Effector memory CD8-positive, alpha-beta T cell (primary cell): ENCODE results near the gene TTC3.

ENCODE experiments used
- ATAC-seq: fragments of 150-1000 bp; cut with Tn5 transposase; replicated peaks from 2 replicates; pipeline ENCODE4 v1.10.0; 2021; ENCODE audit warnings: mild to moderate bottlenecking, moderate library complexity
- DNase-seq, 3 experiments: peaks; one replicate each; pipeline ENCODE4 v3.0.0; 2021
- H3K27ac Mint-ChIP-seq, 2 donors: one replicate each; pipeline ENCODE4 v1.8.0; 2022; ENCODE audit warnings: mild to moderate bottlenecking in 2 of 2, mixed read lengths in 2 of 2, moderate library complexity in 2 of 2
- H3K27me3 Mint-ChIP-seq, 2 donors: one replicate each; pipeline ENCODE4 v1.8.0; 2022; ENCODE audit warnings: mixed read lengths in 2 of 2
- H3K36me3 Mint-ChIP-seq: one replicate; pipeline ENCODE4 v1.8.0; 2022; ENCODE audit warnings: mild to moderate bottlenecking, moderate library complexity, mixed read lengths; ENCODE audit not compliant: insufficient read depth
- H3K4me1 Mint-ChIP-seq, 2 donors: one replicate each; pipeline ENCODE4 v1.8.0; 2022; ENCODE audit warnings: low read depth in 2 of 2, mixed read lengths in 2 of 2
- H3K4me3 Mint-ChIP-seq, 2 donors: one replicate each; pipeline ENCODE4 v1.8.0; 2022; ENCODE audit warnings: mild to moderate bottlenecking in 2 of 2, mixed read lengths in 2 of 2, moderate library complexity in 2 of 2
- H3K9me3 Mint-ChIP-seq, 2 donors: one replicate each; pipeline ENCODE4 v1.8.0; 2022; ENCODE audit warnings: mixed read lengths in 2 of 2

TTC3 gene

DNA sequence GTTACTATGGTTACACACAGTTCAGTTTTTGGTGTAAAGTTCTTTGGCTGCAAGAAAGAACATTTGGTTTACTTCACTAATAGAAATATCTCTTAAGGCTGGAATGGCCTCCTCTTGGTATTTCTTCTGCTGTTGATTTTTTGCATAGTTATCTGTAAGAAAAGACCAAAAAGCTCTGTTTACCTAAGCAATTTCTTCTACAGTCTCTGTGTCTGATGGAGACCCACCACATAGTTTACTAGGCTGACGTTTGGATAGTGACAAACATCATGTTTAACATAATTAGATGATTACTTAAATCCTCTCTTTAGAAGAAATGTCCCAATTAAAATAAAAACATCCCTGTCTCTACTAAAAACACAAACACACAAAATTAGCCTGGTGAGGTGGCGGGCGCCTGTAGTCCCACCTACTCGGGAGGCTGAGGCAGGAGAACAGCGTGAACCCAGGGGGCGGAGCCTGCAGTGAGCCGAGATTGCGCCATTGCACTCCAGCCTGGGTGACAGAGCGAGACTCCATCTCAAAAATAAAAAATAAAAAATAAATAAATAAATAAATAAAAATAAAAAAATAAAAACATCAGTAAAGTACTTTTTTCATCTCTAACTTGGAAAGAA lies 7.4 kb upstream of the TTC3 start:
- no peak overlapping the region for H3K27ac Mint-ChIP-seq
- H3K36me3 Mint-ChIP-seq = peaks cover 6% of the 10 kb centered on the region
- no peak overlapping the region for H3K4me3 Mint-ChIP-seq
- H3K27me3 Mint-ChIP-seq = no peaks in the 10 kb centered on the region
- H3K4me1 Mint-ChIP-seq = peaks cover 3 to 10% of the 10 kb centered on the region in 2 donors
- ATAC-seq = no peak
- peaks cover 0 to 2% of the 10 kb centered on the region in 2 donors for H3K9me3 Mint-ChIP-seq
- DNase-seq = no peak

DNA sequence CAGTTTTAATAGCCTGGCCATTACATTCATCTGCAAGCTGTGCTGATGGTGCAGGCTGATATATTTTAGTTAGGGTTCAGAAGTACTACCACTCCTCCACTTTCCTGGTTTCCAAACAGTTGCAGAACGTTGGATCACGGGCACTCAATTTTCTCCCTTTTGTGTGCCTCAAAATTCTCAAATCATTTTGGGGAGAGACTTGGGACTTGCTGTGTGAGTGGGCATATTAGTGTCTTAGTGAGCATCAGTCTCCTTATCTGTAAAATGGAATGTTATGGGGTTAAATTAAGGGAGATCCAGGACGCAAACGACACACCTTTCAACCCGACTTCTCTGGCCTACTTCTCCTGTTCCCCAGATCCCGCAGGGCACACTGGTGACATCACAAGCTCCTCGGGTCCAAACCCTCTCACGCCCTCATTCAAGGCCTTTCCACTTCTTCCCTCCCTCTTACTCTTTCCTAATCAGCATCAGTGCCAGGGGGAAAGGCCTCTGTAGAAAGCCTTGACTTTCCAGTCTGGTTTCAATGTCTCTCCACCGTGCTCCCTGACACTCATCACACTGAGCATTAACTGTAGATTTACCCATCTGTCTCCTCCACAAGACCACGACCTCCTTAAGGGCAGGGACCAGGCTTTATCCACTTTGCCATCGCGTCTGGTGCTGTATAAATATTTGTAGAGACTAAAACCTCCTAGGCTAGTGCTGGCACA lies 1.3 kb upstream of the TTC3 start:
- Mint-ChIP-seq H3K27ac (peak overlapping the region; percentile 96 to 97), H3K4me1 (peaks cover 23 to 39% of the 10 kb centered on the region in 2 donors), H3K27me3 (no peaks in the 10 kb centered on the region), H3K9me3 (peaks cover 0 to 2% of the 10 kb centered on the region in 2 donors), H3K36me3 (peaks cover 23% of the 10 kb centered on the region), H3K4me3 (peak overlapping the region; percentile 89 to 96)
- DNase-seq (peak in 1 of 3 experiments; percentile 3), ATAC-seq (no peak)

DNA sequence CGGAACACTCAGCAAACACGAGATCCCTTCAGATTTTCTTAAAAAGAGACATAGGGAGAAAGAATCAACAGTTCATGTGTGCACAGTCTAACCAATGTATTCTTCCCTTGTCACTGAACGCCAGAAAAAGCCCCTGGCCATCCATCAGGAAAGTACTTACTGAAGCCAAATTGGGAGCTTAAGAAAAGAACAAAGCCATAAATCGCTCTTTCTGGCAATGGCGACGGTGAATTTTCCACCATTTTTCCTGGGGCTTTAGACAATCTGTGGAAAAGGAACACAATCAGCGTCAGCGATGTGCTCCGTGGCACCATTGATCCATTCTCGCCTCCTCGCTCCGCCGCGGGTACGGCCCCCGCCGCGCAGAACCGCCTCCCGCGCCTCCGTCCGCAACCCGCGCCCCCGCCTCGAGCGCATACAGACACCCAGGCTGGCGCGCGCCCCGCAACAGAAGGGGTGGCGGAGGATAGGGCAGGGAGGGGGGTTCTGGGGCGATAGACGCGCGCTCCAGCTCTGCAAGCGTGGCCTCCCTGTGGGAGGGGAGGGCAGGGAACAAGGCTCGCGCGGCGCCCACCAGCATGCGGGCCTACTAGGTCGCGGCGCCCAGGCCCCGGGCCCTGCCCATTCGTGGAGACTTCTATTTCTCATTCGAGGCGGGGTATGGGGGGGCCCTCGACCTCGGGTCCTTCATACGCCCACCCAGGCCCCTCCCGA lies 623 bp upstream of the TTC3 start:
- peaks cover 0 to 2% of the 10 kb centered on the region in 2 donors for H3K9me3 Mint-ChIP-seq
- peaks cover 23 to 40% of the 10 kb centered on the region in 2 donors for H3K4me1 Mint-ChIP-seq
- H3K27ac Mint-ChIP-seq = peak overlapping the region; percentile 96 to 97
- peak overlapping the region; percentile 89 to 96 for H3K4me3 Mint-ChIP-seq
- H3K36me3 Mint-ChIP-seq = peaks cover 23% of the 10 kb centered on the region
- H3K27me3 Mint-ChIP-seq = no peaks in the 10 kb centered on the region
- DNase-seq (no peak), ATAC-seq (peak; percentile 48)

DNA sequence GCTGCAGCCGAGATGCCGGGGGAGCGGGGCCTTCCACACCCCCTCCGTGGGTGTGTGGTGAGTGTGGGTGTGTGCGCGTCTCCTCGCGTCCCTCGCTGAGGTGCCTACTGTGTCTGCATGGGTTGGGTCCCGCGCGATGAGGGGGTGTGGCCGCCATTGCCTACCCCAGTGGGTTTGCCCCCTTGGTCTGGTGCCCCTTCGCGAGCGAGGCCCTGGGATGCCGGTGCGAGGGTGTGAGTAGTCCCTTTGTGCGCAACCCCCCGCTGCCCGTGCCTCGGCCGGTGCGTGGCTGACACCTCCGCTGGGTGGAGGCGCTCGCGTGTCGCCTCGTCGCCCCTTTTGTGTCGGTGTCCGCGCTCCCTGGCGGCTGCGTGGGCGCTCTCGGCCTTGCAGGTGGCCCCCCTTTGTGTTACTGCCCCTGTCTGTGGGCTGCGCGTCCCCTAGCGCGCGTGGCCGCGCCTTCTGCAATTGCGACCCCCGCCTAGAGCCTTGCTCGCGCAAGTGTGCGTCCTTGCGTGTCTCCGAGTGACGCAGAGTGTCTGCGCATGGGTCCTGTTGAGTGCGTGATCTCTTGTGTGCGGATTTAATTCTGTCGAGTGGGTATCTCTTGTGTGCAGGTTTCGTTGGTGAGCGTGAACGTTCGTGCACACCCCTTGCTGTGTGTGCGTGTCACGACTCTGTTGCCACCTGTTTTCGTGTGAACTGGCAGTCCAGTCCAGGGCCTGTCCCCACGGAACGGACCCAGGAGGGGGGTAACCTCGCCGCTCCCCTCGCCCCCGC lies 553 bp downstream of the TTC3 start:
- no peaks in the 10 kb centered on the region for H3K27me3 Mint-ChIP-seq
- peaks cover 29 to 42% of the 10 kb centered on the region in 2 donors for H3K4me1 Mint-ChIP-seq
- H3K27ac Mint-ChIP-seq = peak overlapping the region; percentile 96 to 97
- DNase-seq (peak; percentile 65 to 79 (median 66)), ATAC-seq (peak; percentile 45)
- peaks cover 26% of the 10 kb centered on the region for H3K36me3 Mint-ChIP-seq
- H3K9me3 Mint-ChIP-seq = no peaks in the 10 kb centered on the region
- H3K4me3 Mint-ChIP-seq = peak overlapping the region; percentile 89 to 96

DNA sequence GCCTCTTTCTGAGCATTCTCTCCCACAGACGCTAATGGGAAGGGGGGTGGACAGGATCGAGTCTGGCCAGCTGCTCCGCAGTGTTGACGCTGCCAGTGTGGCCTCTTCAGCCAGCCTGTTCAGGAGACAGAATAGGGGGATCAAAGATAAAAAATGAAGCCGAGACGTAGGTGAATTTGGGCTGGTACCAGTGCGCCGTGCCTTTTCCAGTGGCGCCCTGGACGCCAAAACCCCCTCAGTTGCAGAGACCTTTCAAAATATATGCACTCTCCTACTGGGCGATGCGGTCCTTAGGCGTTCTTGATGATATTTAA lies 1.1 kb downstream of the TTC3 start:
- Mint-ChIP-seq H3K4me3 (peak overlapping the region; percentile 89 to 96), H3K27me3 (no peaks in the 10 kb centered on the region), H3K9me3 (no peaks in the 10 kb centered on the region), H3K36me3 (peaks cover 26% of the 10 kb centered on the region), H3K27ac (peak overlapping the region; percentile 96 to 97), H3K4me1 (peaks cover 31 to 45% of the 10 kb centered on the region in 2 donors)
- ATAC-seq (no peak), DNase-seq (no peak)

DNA sequence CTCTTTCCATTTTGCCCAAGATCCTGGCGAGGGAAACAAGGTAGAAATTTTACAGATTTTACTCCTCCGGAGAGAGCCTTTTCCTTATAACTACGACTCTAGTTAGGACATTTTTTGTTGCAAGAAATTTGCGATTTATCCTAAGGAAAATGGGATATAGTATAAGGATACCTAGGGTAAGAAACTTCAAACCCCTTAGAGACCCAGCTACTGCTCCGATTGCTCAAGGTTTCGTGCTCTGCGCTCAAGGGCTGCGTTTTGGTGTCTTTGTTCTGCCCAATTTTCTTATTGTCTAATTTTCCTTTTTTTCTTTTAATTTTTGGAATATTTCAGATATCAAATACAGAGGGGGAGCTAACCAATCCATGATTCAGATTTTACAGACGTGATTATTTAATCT lies 1.5 kb downstream of the TTC3 start:
- Mint-ChIP-seq H3K27ac (peak overlapping the region; percentile 96 to 97), H3K36me3 (peaks cover 26% of the 10 kb centered on the region), H3K4me1 (peaks cover 33 to 49% of the 10 kb centered on the region in 2 donors), H3K4me3 (peak overlapping the region; percentile 89 to 96), H3K9me3 (no peaks in the 10 kb centered on the region), H3K27me3 (no peaks in the 10 kb centered on the region)
- DNase-seq (no peak), ATAC-seq (no peak)

DNA sequence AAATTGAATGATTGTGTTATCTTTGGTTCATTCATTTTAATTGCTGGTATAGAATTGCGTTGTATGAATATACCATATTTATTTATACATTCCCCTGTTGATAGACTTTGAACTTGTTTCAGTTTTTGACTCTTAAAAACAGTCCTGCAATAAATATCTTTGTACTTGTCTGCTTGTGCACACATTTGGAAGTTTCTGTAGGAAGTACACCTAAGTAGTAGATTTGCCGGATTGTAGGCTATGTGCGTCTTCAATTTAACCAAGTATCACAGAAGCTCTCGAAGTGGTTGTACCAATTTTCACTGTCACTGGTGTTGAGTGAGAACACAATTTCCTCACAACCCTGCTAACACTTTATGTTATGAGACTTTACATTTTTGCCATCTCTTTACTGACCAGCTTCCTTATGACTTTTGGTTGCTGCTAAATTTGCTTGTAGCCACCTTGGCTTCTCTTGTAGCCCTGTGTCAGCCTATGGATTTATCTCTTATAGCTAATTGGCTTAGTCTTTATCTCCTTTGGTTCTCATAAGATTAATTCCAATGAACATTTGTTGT lies 2.2 kb downstream of the TTC3 start:
- no peak for DNase-seq
- Mint-ChIP-seq H3K4me3 (peak overlapping the region; percentile 89 to 96), H3K36me3 (peaks cover 26% of the 10 kb centered on the region), H3K9me3 (no peaks in the 10 kb centered on the region), H3K27me3 (no peaks in the 10 kb centered on the region), H3K27ac (no peak overlapping the region), H3K4me1 (peaks cover 30 to 48% of the 10 kb centered on the region in 2 donors)
- no peak for ATAC-seq

DNA sequence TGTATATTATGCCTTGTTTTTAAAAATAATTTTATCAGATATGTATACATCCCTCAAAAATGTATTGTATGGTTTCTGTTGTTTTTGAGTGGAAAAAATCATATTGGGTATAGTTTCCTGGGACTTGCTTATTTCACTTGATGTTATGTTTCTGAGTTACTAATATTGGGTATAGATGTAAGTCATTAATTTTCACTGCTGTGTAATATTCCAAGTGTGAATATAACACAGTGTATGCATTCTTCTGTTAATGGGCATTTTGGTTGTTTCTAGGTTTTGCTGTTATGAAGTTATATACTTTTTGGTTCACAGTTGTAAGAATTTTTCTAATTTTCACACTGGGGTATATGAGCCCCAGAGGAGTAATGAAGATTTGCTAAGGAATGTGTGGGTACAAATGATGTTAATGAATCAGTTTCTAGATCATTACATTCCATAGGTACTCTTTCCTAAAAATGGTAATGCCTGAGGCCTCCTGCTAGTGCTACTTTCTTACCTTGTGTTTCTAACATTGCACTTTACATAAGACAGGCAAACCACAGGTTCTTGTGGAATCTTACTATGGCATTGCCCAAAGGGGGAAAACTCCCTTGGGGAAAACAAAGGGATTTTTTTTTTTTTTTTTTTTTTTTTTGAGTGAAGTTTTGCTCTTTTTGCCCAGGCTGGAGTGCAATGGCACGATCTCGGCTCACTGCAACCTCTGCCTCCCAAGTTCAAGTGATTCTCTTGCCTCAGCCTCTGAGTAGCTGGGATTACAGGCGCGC lies 3.2 kb downstream of the TTC3 start:
- Mint-ChIP-seq H3K4me3 (no peak overlapping the region), H3K36me3 (peaks cover 26% of the 10 kb centered on the region), H3K9me3 (no peaks in the 10 kb centered on the region), H3K27me3 (no peaks in the 10 kb centered on the region), H3K27ac (peak overlapping the region in 1 of 2 donors; percentile 35), H3K4me1 (peaks cover 27 to 40% of the 10 kb centered on the region in 2 donors)
- ATAC-seq = no peak
- no peak for DNase-seq

DNA sequence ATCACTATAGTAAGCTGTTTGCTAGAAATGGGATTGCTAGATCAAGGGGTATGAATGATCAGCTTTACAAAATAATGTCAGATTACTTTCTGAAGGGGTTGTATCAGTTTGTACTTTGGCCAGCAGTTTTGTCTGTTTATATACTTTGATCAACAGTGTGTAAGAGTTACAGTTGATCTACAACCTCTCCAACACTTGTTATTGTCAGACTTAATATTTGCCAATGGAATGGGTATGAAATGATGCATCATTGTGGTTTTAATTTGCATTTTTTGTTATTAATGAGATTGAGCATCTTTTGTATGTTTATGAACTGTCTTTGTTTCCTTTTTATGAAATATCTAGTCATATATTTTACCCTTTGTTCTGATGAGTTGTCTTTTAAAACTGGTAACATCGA lies 4.3 kb downstream of the TTC3 start:
- DNase-seq (no peak), ATAC-seq (no peak)
- H3K27me3 Mint-ChIP-seq = no peaks in the 10 kb centered on the region
- H3K4me3 Mint-ChIP-seq = no peak overlapping the region
- H3K4me1 Mint-ChIP-seq = peaks cover 17 to 35% of the 10 kb centered on the region in 2 donors
- peak overlapping the region in 1 of 2 donors; percentile 49 for H3K27ac Mint-ChIP-seq
- peaks cover 20% of the 10 kb centered on the region for H3K36me3 Mint-ChIP-seq
- H3K9me3 Mint-ChIP-seq = no peaks in the 10 kb centered on the region

DNA sequence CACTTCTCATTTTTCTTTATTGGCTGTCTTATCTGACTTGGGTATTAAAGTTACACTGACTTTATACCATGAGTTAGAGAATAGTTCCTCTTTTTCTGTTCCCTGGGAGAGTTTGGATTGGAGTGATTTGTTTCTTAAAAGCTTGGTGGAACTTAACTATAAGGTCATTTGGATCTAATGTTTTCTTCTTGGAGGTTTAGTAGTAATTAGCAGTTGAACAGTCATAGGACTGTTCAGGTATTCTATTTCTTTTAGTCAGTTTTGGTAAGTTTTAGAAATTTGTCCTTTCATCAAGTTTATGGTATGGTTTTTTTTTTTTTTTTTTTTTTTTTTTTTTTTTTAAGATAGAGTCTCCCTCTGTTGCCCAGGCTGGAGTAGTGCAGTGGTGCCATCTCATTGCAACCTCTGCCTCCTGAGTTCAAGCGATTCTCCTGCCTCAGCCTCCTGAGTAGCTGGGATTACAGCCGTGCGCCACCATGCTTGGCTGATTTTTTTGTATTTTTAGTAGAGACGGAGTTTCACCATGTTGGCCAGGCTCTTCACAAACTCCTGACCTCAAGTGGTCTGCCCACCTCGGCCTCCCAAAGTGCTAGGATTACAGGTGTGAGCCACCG lies 6.3 kb downstream of the TTC3 start:
- peaks cover 2% of the 10 kb centered on the region for H3K36me3 Mint-ChIP-seq
- no peaks in the 10 kb centered on the region for H3K27me3 Mint-ChIP-seq
- H3K4me3 Mint-ChIP-seq = no peak overlapping the region
- ATAC-seq (peak; percentile 66), DNase-seq (peak in 1 of 3 experiments; percentile 14)
- H3K27ac Mint-ChIP-seq = peak overlapping the region in 1 of 2 donors; percentile 44
- H3K4me1 Mint-ChIP-seq = peaks cover 20 to 44% of the 10 kb centered on the region in 2 donors
- H3K9me3 Mint-ChIP-seq = no peaks in the 10 kb centered on the region

DNA sequence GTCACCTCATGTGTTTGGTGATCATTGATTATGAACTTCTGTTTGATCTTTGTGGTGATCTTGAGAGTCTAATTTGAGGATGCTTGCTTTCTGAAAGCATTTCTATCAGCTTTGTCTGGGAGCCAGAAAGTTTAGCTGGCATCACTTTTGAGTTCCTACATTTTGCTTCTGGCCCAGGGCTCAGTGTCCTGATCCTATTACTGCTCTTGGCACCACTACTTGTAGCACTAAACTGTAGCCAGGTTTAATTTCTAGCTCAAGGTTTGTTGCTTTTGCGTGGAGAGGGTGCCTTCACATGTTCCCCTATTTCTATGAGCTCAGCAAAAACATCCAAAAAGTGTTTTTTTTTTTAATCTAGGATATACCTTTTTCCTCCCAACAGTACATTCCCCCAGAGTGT lies 9.3 kb downstream of the TTC3 start:
- Mint-ChIP-seq H3K9me3 (no peaks in the 10 kb centered on the region), H3K36me3 (peaks cover 2% of the 10 kb centered on the region), H3K27ac (no peak overlapping the region), H3K4me1 (peaks cover 18 to 38% of the 10 kb centered on the region in 2 donors), H3K4me3 (no peak overlapping the region), H3K27me3 (no peaks in the 10 kb centered on the region)
- ATAC-seq (no peak), DNase-seq (no peak)

DNA sequence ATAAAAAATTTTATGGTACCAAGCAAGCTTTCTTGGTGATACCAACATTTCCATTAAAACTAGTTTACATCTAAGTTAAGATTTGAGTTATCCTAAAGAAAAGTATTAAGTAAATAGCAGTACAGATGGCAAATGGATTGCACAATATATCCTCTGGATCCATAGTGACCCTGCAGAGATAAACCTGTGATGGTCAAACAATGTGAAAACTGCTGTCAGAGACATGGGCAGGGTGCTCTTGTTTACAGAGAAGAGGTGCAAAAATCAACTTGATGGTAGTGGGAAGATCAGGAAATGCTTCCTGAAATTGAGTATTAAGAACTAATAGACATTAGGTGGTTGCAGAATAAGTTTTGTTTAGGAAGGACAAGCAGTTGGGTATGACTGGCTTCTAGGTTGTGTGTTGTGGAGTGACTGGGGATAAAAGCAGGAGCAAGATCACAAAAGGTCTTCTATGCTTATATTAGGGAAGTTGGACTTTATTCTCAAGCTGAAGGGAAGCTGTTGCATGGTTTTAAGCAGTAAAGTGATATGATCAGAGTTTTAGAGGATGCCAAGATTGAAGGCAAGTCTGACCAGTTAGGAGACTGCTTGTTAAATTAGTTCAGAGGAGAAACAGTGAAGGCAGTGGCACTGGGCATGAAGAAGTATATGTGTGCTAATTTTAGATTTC lies 9.9 kb downstream of the TTC3 start:
- Mint-ChIP-seq H3K36me3 (peaks cover 2% of the 10 kb centered on the region), H3K4me1 (peaks cover 13 to 35% of the 10 kb centered on the region in 2 donors), H3K9me3 (no peaks in the 10 kb centered on the region), H3K27ac (no peak overlapping the region), H3K4me3 (no peak overlapping the region), H3K27me3 (no peaks in the 10 kb centered on the region)
- ATAC-seq (no peak), DNase-seq (no peak)
